Liver (tissue), 9 donors: Measurements from ENCODE around the gene LILRA5. TPM values are rescaled to one million over a fixed set of nuclear protein-coding genes. Genes with fewer than 3 reads are reported as not detected.
"Not testable (repeated sequence)": the region's sequence is repeated elsewhere in the genome, so short reads cannot be mapped to it uniquely, and the experiment has no call there.

Source experiments
- DNase-seq: peaks from one replicate; pipeline ENCODE4 v3.0.0-alpha.2; 2017; ENCODE audit warnings: low spot score
- H3K27ac ChIP-seq, 2 donors: one replicate each; pipeline ENCODE4 v1.7.0; 2013; ENCODE audit warnings: inconsistent platforms in 2 of 2, low read length in 2 of 2, control low read depth in 1 of 2, low read depth in 1 of 2, mild to moderate bottlenecking in 1 of 2
- H3K27me3 ChIP-seq, 4 donors: one replicate each; pipeline versions ENCODE4 v1.6.1 to v1.7.0; 2013; ENCODE audit warnings: low read length in 3 of 4, inconsistent platforms in 1 of 4, mild to moderate bottlenecking in 1 of 4, moderate library complexity in 1 of 4; ENCODE audit not compliant: control insufficient read depth in 4 of 4, insufficient read depth in 4 of 4
- H3K36me3 ChIP-seq, 4 donors: one replicate each; pipeline versions ENCODE4 v1.6.1 to v1.7.0; 2013; ENCODE audit warnings: low read length in 3 of 4, mild to moderate bottlenecking in 3 of 4, low read depth in 1 of 4, moderate library complexity in 1 of 4; ENCODE audit not compliant: control insufficient read depth in 4 of 4, insufficient read depth in 3 of 4
- H3K4me1 ChIP-seq, 4 donors: one replicate each; pipeline versions ENCODE4 v1.6.1 to v1.7.0; 2013; ENCODE audit warnings: low read length in 3 of 4, mild to moderate bottlenecking in 3 of 4, moderate library complexity in 1 of 4; ENCODE audit not compliant: control insufficient read depth in 4 of 4, insufficient read depth in 4 of 4
- H3K4me3 ChIP-seq, 3 donors: one replicate each; pipeline versions ENCODE4 v1.6.1 to v1.7.0; 2013; ENCODE audit warnings: low read length in 3 of 3, control low read depth in 1 of 3, low read depth in 1 of 3, mild to moderate bottlenecking in 1 of 3
- H3K9ac ChIP-seq, 2 donors: one replicate each; pipeline ENCODE4 v1.7.0; 2013; ENCODE audit warnings: low read length in 2 of 2, mild to moderate bottlenecking in 2 of 2, moderate library complexity in 2 of 2, control low read depth in 1 of 2, low read depth in 1 of 2
- H3K9me3 ChIP-seq, 4 donors: one replicate each; pipeline versions ENCODE4 v1.6.1 to v1.7.0; 2013; ENCODE audit warnings: low read length in 3 of 4; ENCODE audit not compliant: control insufficient read depth in 4 of 4
- EGR1 ChIP-seq, 2 donors: IDR thresholded peaks; 2 replicates each; pipeline ENCODE4 v1.6.1; 2016 to 2018; ENCODE audit warnings: antibody characterized with exemption in 2 of 2, low read depth in 2 of 2
- FOXA2 ChIP-seq: IDR thresholded peaks from 2 replicates; pipeline ENCODE4 v1.6.1; 2016; ENCODE audit warnings: antibody characterized with exemption
- GABPA ChIP-seq, 2 donors: IDR thresholded peaks in 1 of 2; conservative IDR thresholded peaks in 1 of 2; 2 replicates each; pipeline ENCODE4 v1.6.1; 2016; ENCODE audit warnings: antibody characterized with exemption in 2 of 2, mild to moderate bottlenecking in 1 of 2, moderate library complexity in 1 of 2
- HNF4A ChIP-seq, 2 donors: conservative IDR thresholded peaks; 2 replicates each; pipeline ENCODE4 v1.6.1; 2016; ENCODE audit warnings: antibody characterized with exemption in 2 of 2, mild to moderate bottlenecking in 2 of 2
- MAX ChIP-seq: IDR thresholded peaks from 2 replicates; pipeline ENCODE4 v1.6.1; 2016; ENCODE audit warnings: antibody characterized with exemption
- NR2F2 ChIP-seq: IDR thresholded peaks from 2 replicates; pipeline ENCODE4 v1.6.1; 2016; ENCODE audit warnings: antibody characterized with exemption
- RAD21 ChIP-seq, 2 donors: IDR thresholded peaks; 2 replicates each; pipeline ENCODE4 v1.6.1; 2016; ENCODE audit warnings: antibody characterized with exemption in 2 of 2, mild to moderate bottlenecking in 2 of 2
- SP1 ChIP-seq: IDR thresholded peaks from 2 replicates; pipeline ENCODE4 v1.6.1; 2018; ENCODE audit warnings: antibody characterized with exemption, mild to moderate bottlenecking
- TAF1 ChIP-seq: conservative IDR thresholded peaks from 2 replicates; pipeline ENCODE4 v1.6.1; 2016; ENCODE audit warnings: antibody characterized with exemption, mild to moderate bottlenecking
- YY1 ChIP-seq: IDR thresholded peaks from 2 replicates; pipeline ENCODE4 v1.6.1; 2016; ENCODE audit warnings: antibody characterized with exemption, mild to moderate bottlenecking
- WGBS: extraction: QIAGEN DNeasy Blood & Tissue Kit; methylation state at CpG from one replicate; pipeline ENCODE4 v1.1.7; 2013; 5-methylcytosine and 5-hydroxymethylcytosine counted together
- polyA plus RNA-seq, 2 donors: library from polyadenylated mRNA; stranded (reverse) in 1 of 2; unstranded in 1 of 2; fragments of 200-250 nt in 1 of 2; fragments of >200 nt in 1 of 2; fragmentation: Nextera tagmentation in 1 of 2; extraction: Ambion mirVana in 1 of 2; gene quantifications; one replicate each; pipeline versions ENCODE4 v1.2.1 to v1.2.3, GENCODE V29; 2013 to 2015
- total RNA-seq, 2 donors: library from RNA; depleted of rRNA; stranded (reverse); fragments of >200 nt; gene quantifications; one replicate each; pipeline ENCODE4 v1.2.3, GENCODE V29; 2014
- donor health status: healthy.
- donor health status: healthy.
- donor health status: healthy.
- donor health status: healthy.
- donor health status: healthy.

Gene LILRA5
- total and polyA plus RNA-seq, 4 donors, result 0.58 to 8.7 (median 4.6) TPM

GRCh38 chr19:54273821-54274220 is 39.1 kb downstream of the LILRA5 start:
- H3K4me3 ChIP-seq, result no peak overlapping the region
- no peaks in the 10 kb centered on the region for H3K4me1 ChIP-seq
- H3K27ac ChIP-seq, result no peak overlapping the region
- no peak for DNase-seq
- no peaks in the 10 kb centered on the region for H3K36me3 ChIP-seq
- WGBS, result 67% methylated on average over 3 of the region's 3 CpGs
- H3K27me3 ChIP-seq, result no peaks in the 10 kb centered on the region
- H3K9me3 ChIP-seq, result no peaks in the 10 kb centered on the region
- no peak for TF ChIP-seq YY1
- TF ChIP-seq NR2F2, result no peak
- no peak overlapping the region for H3K9ac ChIP-seq

- H3K9me3 ChIP-seq, H3K27me3 ChIP-seq, H3K9ac ChIP-seq, H3K4me3 ChIP-seq, DNase-seq, H3K4me1 ChIP-seq, H3K36me3 ChIP-seq: not testable (repeated sequence)
- H3K27ac ChIP-seq, result peak overlapping the region in 1 of 2 donors; percentile 7
- 53% methylated on average over 5 of the region's 5 CpGs for WGBS
Observed at GRCh38 chr19:54272181-54272580, 40.8 kb downstream of the LILRA5 start.

- WGBS, result 54% methylated on average over 4 of the region's 4 CpGs
- not testable (repeated sequence) for H3K9me3 ChIP-seq, DNase-seq, H3K4me3 ChIP-seq, H3K27me3 ChIP-seq, H3K36me3 ChIP-seq, H3K9ac ChIP-seq, H3K4me1 ChIP-seq
- H3K27ac ChIP-seq, result peak overlapping the region; percentile 18 to 41
Observed at GRCh38 chr19:54271587-54271986, 41.4 kb downstream of the LILRA5 start.

GRCh38 chr19:54271106-54271505 is 41.9 kb downstream of the LILRA5 start:
- Histone ChIP-seq H3K4me3 (no peak overlapping the region), H3K27me3 (no peaks in the 10 kb centered on the region), H3K9ac (no peak overlapping the region), H3K36me3 (no peaks in the 10 kb centered on the region), H3K27ac (peak overlapping the region; percentile 18 to 41), H3K9me3 (no peaks in the 10 kb centered on the region), H3K4me1 (no peaks in the 10 kb centered on the region)
- no peak for TF ChIP-seq MAX
- no peak for DNase-seq
- 63% methylated on average over 8 of the region's 8 CpGs for WGBS

- Histone ChIP-seq H3K27ac (no peak overlapping the region), H3K9me3 (no peaks in the 10 kb centered on the region), H3K36me3 (no peaks in the 10 kb centered on the region), H3K27me3 (peaks cover 0 to 2% (median 0%) of the 10 kb centered on the region in 4 donors), H3K4me1 (no peaks in the 10 kb centered on the region), H3K4me3 (no peak overlapping the region), H3K9ac (no peak overlapping the region)
- no peak for DNase-seq
- 36% methylated on average over 2 of the region's 2 CpGs for WGBS
- no peak for TF ChIP-seq MAX
- TF ChIP-seq FOXA2, result no peak
- TF ChIP-seq RAD21 (IDR thresholded peaks at IDR 0.05), result no peak
- TF ChIP-seq HNF4A (conservative IDR thresholded peaks at IDR 0.05), result no peak
- TF ChIP-seq YY1, result no peak
- no peak for TF ChIP-seq EGR1 (IDR thresholded peaks at IDR 0.05; ENCODE audit: low read depth in 2 of 2)
- TF ChIP-seq TAF1, result no peak
- no peak for TF ChIP-seq SP1
- TF ChIP-seq GABPA (IDR thresholded peaks at IDR 0.05 in 1 of 2, conservative IDR thresholded peaks at IDR 0.05 in 1 of 2), result no peak
Observed at GRCh38 chr19:54268936-54269335, 44.0 kb downstream of the LILRA5 start.
